H1 (cell line): ENCODE results near the gene TLK2. TPM values are rescaled to one million over a fixed set of nuclear protein-coding genes. Genes with fewer than 3 reads are reported as not detected.

Experiments used
- CTCF ChIA-PET: fragments of 300-600 bp; sonication (Branson Sonifier 250); formaldehyde crosslinking; loops from one replicate; lab custom pipeline; 2021; ENCODE audit not compliant: partially characterized antibody; lab: Charles Lee
- POLR2A ChIA-PET: fragments of 300-600 bp; sonication (Branson Sonifier 250); formaldehyde crosslinking; loops from one replicate; lab custom pipeline; 2021; ENCODE audit warnings: inconsistent platforms; ENCODE audit not compliant: partially characterized antibody; lab: Charles Lee
- DNase-seq, 2 experiments: peaks; one replicate each; pipeline versions ENCODE4 v3.0.0 to v3.0.0-alpha.2; 2010 to 2022; ENCODE audit warnings: low spot score in 2 of 2, low read depth in 1 of 2, mixed read lengths in 1 of 2
- FAIRE-seq: peaks from 2 replicates; lab custom pipeline; 2011; peaks lifted over from hg19 to GRCh38; lab: Jason Lieb, UNC
- H2AFZ ChIP-seq: 2 replicates; pipeline ENCODE4 v1.8.1; 2012; ENCODE audit warnings: low read length, inconsistent platforms
- H2AK5ac ChIP-seq: 2 replicates; pipeline ENCODE4 v1.6.1; 2013; ENCODE audit warnings: low read depth, low read length
- H2BK120ac ChIP-seq: replicated peaks from 2 replicates; pipeline ENCODE3; 2013; ENCODE audit warnings: low read depth, low read length, inconsistent platforms
- H2BK12ac ChIP-seq: 2 replicates; pipeline ENCODE4 v1.6.1; 2013; ENCODE audit warnings: low read depth, low read length
- H2BK15ac ChIP-seq: 2 replicates; pipeline ENCODE4 v1.6.1; 2013; ENCODE audit warnings: low read length
- H2BK20ac ChIP-seq: 2 replicates; pipeline ENCODE4 v1.6.1; 2013; ENCODE audit warnings: low read length
- H2BK5ac ChIP-seq: 2 replicates; pipeline ENCODE4 v1.6.1; 2013; ENCODE audit warnings: low read depth, low read length
- H3K14ac ChIP-seq: 2 replicates; pipeline ENCODE4 v1.6.1; 2013; ENCODE audit warnings: inconsistent platforms; ENCODE audit not compliant: insufficient read length
- H3K18ac ChIP-seq: 2 replicates; pipeline ENCODE4 v1.6.1; 2013; ENCODE audit warnings: low read length; ENCODE audit errors: extremely low read depth
- H3K23ac ChIP-seq: 2 replicates; pipeline ENCODE4 v1.6.1; 2013; ENCODE audit warnings: inconsistent platforms; ENCODE audit not compliant: insufficient read length
- H3K23me2 ChIP-seq: 2 replicates; pipeline ENCODE4 v1.6.1; 2013; ENCODE audit warnings: low read depth, low read length
- H3K27ac ChIP-seq: 2 replicates; pipeline ENCODE4 v1.6.1; 2011; ENCODE audit warnings: low read depth, low read length, inconsistent platforms
- H3K27me3 ChIP-seq, 4 experiments: replicated peaks in 1 of 4; 1 replicate in 1 of 4; 2 replicates in 3 of 4; pipeline versions ENCODE4 v1.6.1 to v1.8.1; 2011 to 2013; ENCODE audit warnings: low read length in 3 of 4, mild to moderate bottlenecking in 3 of 4, inconsistent platforms in 2 of 4, mixed read lengths in 2 of 4, moderate library complexity in 1 of 4; ENCODE audit not compliant: control insufficient read depth in 3 of 4, insufficient read depth in 3 of 4; ENCODE audit errors: extremely low read depth in 1 of 4
- H3K36me3 ChIP-seq, 4 experiments: 2 replicates each; pipeline versions ENCODE4 v1.6.1 to v1.8.1; 2011 to 2013; ENCODE audit warnings: mild to moderate bottlenecking in 4 of 4, low read length in 3 of 4, moderate library complexity in 2 of 4, control low read depth in 1 of 4, inconsistent platforms in 1 of 4; ENCODE audit not compliant: insufficient read depth in 4 of 4, control insufficient read depth in 2 of 4
- H3K4ac ChIP-seq: replicated peaks from 2 replicates; pipeline ENCODE3; 2013; ENCODE audit warnings: low read length, low read depth, mixed read lengths, inconsistent platforms; ENCODE audit not compliant: insufficient read length
- H3K4me1 ChIP-seq, 4 experiments: replicated peaks in 1 of 4; 1 replicate in 1 of 4; 2 replicates in 3 of 4; pipeline versions ENCODE4 v1.6.1 to v1.8.1; 2011 to 2013; ENCODE audit warnings: low read length in 3 of 4, inconsistent platforms in 2 of 4, mixed read lengths in 1 of 4; ENCODE audit not compliant: insufficient read depth in 4 of 4, control insufficient read depth in 3 of 4
- H3K4me2 ChIP-seq, 2 experiments: 2 replicates each; pipeline versions ENCODE4 v1.6.1 to v1.8.1; 2011 to 2013; ENCODE audit warnings: low read depth in 2 of 2, low read length in 2 of 2, control low read depth in 1 of 2, inconsistent platforms in 1 of 2, mild to moderate bottlenecking in 1 of 2; ENCODE audit not compliant: insufficient read depth in 1 of 2
- H3K4me3 ChIP-seq, 4 experiments: fragments of 200-600, 300-600 bp in 1 of 4; sonication (generic), shearing (Covaris generic), sonication (Bioruptor Twin) in 1 of 4; 2 replicates each; pipeline versions ENCODE4 v1.5.1 to v1.8.1; 2011 to 2016; ENCODE audit warnings: low read length in 4 of 4, low read depth in 3 of 4, control low read depth in 2 of 4, inconsistent platforms in 2 of 4, mild to moderate bottlenecking in 2 of 4, mixed read lengths in 1 of 4, moderate library complexity in 1 of 4; ENCODE audit not compliant: insufficient read depth in 2 of 4; ENCODE audit errors: extremely low read depth in 1 of 4
- H3K56ac ChIP-seq: replicated peaks from 2 replicates; pipeline ENCODE3; 2013; ENCODE audit warnings: low read depth, mild to moderate bottlenecking, mixed read lengths, low read length, inconsistent platforms; ENCODE audit not compliant: insufficient read length
- H3K79me1 ChIP-seq: 2 replicates; pipeline ENCODE4 v1.6.1; 2013; ENCODE audit warnings: low read depth, low read length, control low read depth
- H3K79me2 ChIP-seq, 2 experiments: 2 replicates each; pipeline versions ENCODE4 v1.6.1 to v1.8.1; 2012 to 2013; ENCODE audit warnings: low read length in 2 of 2, mild to moderate bottlenecking in 2 of 2, inconsistent platforms in 1 of 2; ENCODE audit not compliant: insufficient read depth in 2 of 2, control insufficient read depth in 1 of 2
- H3K9ac ChIP-seq, 4 experiments: replicated peaks in 1 of 4; 1 replicate in 1 of 4; 2 replicates in 3 of 4; pipeline versions ENCODE4 v1.6.1 to v1.8.1; 2011 to 2013; ENCODE audit warnings: low read depth in 3 of 4, low read length in 3 of 4, control low read depth in 2 of 4, mild to moderate bottlenecking in 2 of 4, moderate library complexity in 2 of 4, inconsistent platforms in 1 of 4; ENCODE audit errors: extremely low read depth in 1 of 4
- H3K9me3 ChIP-seq, 2 experiments: 2 replicates each; pipeline versions ENCODE4 v1.6.1 to v1.8.1; 2012 to 2013; ENCODE audit warnings: mild to moderate bottlenecking in 2 of 2, moderate library complexity in 2 of 2, control low read depth in 1 of 2, inconsistent platforms in 1 of 2, low read depth in 1 of 2, low read length in 1 of 2, mixed read lengths in 1 of 2; ENCODE audit not compliant: insufficient read depth in 2 of 2
- H4K20me1 ChIP-seq, 2 experiments: replicated peaks in 1 of 2; 2 replicates each; pipeline versions ENCODE3 to v1.8.1; 2011 to 2013; ENCODE audit warnings: inconsistent platforms in 2 of 2, low read length in 2 of 2, mild to moderate bottlenecking in 1 of 2; ENCODE audit not compliant: insufficient read depth in 2 of 2, control insufficient read depth in 1 of 2
- H4K5ac ChIP-seq: 2 replicates; pipeline ENCODE4 v1.6.1; 2013; ENCODE audit warnings: low read length, low read depth, mixed read lengths, inconsistent platforms; ENCODE audit not compliant: insufficient read length
- H4K8ac ChIP-seq: 2 replicates; pipeline ENCODE4 v1.8.0; 2013; ENCODE audit warnings: mild to moderate bottlenecking, moderate library complexity, low read length, inconsistent platforms; ENCODE audit not compliant: insufficient read depth; ENCODE audit errors: extremely low read depth
- H4K91ac ChIP-seq: replicated peaks from 2 replicates; pipeline ENCODE3; 2013; ENCODE audit warnings: low read length, mixed read lengths, inconsistent platforms; ENCODE audit not compliant: insufficient read length
- ASH2L ChIP-seq: fragments of 200-600, 300-600 bp; sonication (generic); IDR thresholded peaks from one replicate; pipeline ENCODE4 v1.7.1; 2017; ENCODE audit warnings: low read length
- WGBS, 2 experiments: shearing (Covaris generic) in 1 of 2; methylation state at CpG; one replicate each; pipeline versions ENCODE4 v1.1.6 to v1.1.7; 2013 to 2015; ENCODE audit warnings: low lambda C conversion rate in 2 of 2, mixed read lengths in 2 of 2, inconsistent platforms in 1 of 2, low coverage in 1 of 2, missing lambda C conversion rate in 1 of 2; ENCODE audit not compliant: insufficient replicate concordance in 2 of 2, insufficient coverage in 1 of 2, insufficient read length in 1 of 2; ENCODE audit errors: extremely low coverage in 1 of 2, missing lambda C conversion rate in 1 of 2; 5-methylcytosine and 5-hydroxymethylcytosine counted together
- polyA plus RNA-seq, 7 experiments: library from polyadenylated mRNA; depleted of rRNA in 3 of 7; stranded (reverse) in 5 of 7; unstranded in 2 of 7; fragments of >200 nt in 5 of 7; fragments of 200-250 nt in 2 of 7; gene quantifications; 1 replicate in 5 of 7; 2 replicates in 1 of 7; 4 replicates in 1 of 7; pipeline versions ENCODE4 v1.2.1 to v1.2.3, GENCODE V29; 2011 to 2013; ENCODE audit warnings: missing spikeins in 2 of 7, mixed read lengths in 2 of 7
- total RNA-seq: library from RNA; stranded (reverse); fragmentation: NEBNext Ultra II Directional; extraction: Animal tissue kit (Norgen Biotek cat#: 25700); gene quantifications from 2 replicates; pipeline ENCODE4 v1.2.1, GENCODE V29; 2021

Gene TLK2
- total and polyA plus RNA-seq, 2 of the 8 experiments (the other 6 are each of a cell fraction or from before 2014, with no cell fraction given): 43.1 to 59.9 TPM

DNA sequence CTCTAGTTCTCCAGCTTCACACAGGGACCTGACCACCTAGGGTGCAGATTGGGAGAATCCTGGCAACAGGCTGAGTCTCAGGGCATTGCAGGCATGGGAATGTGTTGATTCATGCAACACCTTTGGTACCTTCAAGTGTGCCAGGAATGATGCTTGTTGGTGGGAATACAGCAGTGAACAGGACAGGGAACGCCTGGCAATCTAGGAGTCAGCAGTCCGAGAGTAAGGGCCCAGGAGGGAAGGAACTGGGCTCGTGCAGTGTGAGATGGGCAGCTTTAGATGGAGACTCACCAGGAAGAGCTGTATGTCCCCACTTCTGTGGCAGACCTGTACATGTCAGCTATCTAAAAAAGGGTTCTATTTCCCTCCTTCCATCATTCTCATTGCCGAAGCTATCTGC is 136.9 kb downstream of the TLK2 start:
- Histone ChIP-seq H3K4me2 (no peak overlapping the region), H3K4me3 (no peak overlapping the region), H3K27ac (no peak overlapping the region), H4K20me1 (no peaks in the 10 kb centered on the region), H3K4ac (no peak overlapping the region), H3K79me2 (no peaks in the 10 kb centered on the region), H4K8ac (no peak overlapping the region), H3K9me3 (no peaks in the 10 kb centered on the region), H2AK5ac (no peak overlapping the region), H3K23ac (no peak overlapping the region), H4K91ac (no peak overlapping the region), H3K9ac (no peak overlapping the region), H3K4me1 (peaks cover 0 to 12% (median 6%) of the 10 kb centered on the region in 4 experiments; a peak in 6 of 7 replicates), H3K18ac (no peak overlapping the region), H3K56ac (no peak overlapping the region), H3K36me3 (peaks cover 7 to 22% (median 11%) of the 10 kb centered on the region in 4 experiments), H3K79me1 (peaks cover 3% of the 10 kb centered on the region; the same call in 1 of the 2 replicates), H2AFZ (no peak overlapping the region), H2BK120ac (no peak overlapping the region), H4K5ac (no peak overlapping the region), H3K27me3 (no peaks in the 10 kb centered on the region), H2BK12ac (0 out of 2 replicates have a peak overlapping the region, but pooled peaks have one; percentile 30), H3K14ac (no peak overlapping the region), H2BK5ac (0 out of 2 replicates have a peak overlapping the region, but pooled peaks have one; percentile 15), H2BK15ac (no peak overlapping the region), H2BK20ac (no peak overlapping the region), H3K23me2 (no peaks in the 10 kb centered on the region)
- FAIRE-seq (no peak), DNase-seq (no peak)
- ChIA-PET POLR2A (no interaction called here), CTCF (interaction anchor here (0.6 to 1.6 kb wide), 5 partner anchors 12 to 78 kb away, joined by 3 to 4 read pairs (median 3); no protein-coding TSS in a partner anchor)
- WGBS, 2 experiments: 82% methylated on average over 4 of the region's 4 CpGs; no CpG with 5 or more reads in 1 of the 2 experiments
- TF ChIP-seq ASH2L: no peak
